Neural cell (in vitro differentiated cells): ENCODE measurements around the gene CSK. TPM values are rescaled to one million over a fixed set of nuclear protein-coding genes. Genes with fewer than 3 reads are reported as not detected.

Experiments used
- H2AFZ ChIP-seq: fragments of 200-600, 300-800 bp; sonication (generic), shearing (Covaris generic); 2 replicates; pipeline ENCODE4 v1.6.0; 2014; ENCODE audit warnings: low read depth, mild to moderate bottlenecking, antibody characterized with exemption, low read length, moderate library complexity
- H3F3A ChIP-seq: fragments of 200-600 bp; shearing (Covaris generic); 2 replicates; pipeline ENCODE4 v1.6.1; 2016; ENCODE audit warnings: mild to moderate bottlenecking, moderate library complexity, mixed read lengths, antibody characterized with exemption, low read length; ENCODE audit not compliant: insufficient read depth, poor library complexity, severe bottlenecking
- H3K27ac ChIP-seq: fragments of 200-600, 300-800 bp; sonication (generic), shearing (Covaris generic); 2 replicates; pipeline ENCODE4 v1.5.1; 2014; ENCODE audit warnings: mild to moderate bottlenecking, low read length, moderate library complexity
- H3K27me3 ChIP-seq: fragments of 300-800, 200-600 bp; sonication (generic), shearing (Covaris generic); 2 replicates; pipeline ENCODE4 v1.6.0; 2014; ENCODE audit warnings: mild to moderate bottlenecking, low read depth, low read length, moderate library complexity; ENCODE audit not compliant: insufficient read depth
- H3K36me3 ChIP-seq: fragments of 300-800, 200-600 bp; sonication (generic), shearing (Covaris generic); 2 replicates; pipeline ENCODE4 v1.5.1; 2014; ENCODE audit warnings: mild to moderate bottlenecking, antibody characterized with exemption, low read length, moderate library complexity; ENCODE audit not compliant: insufficient read depth
- H3K4me2 ChIP-seq: fragments of 300-800, 200-600 bp; sonication (generic), shearing (Covaris generic); 2 replicates; pipeline ENCODE4 v1.6.0; 2014; ENCODE audit warnings: mild to moderate bottlenecking, low read length
- H3K4me3 ChIP-seq: fragments of 300-800, 200-600 bp; sonication (generic), shearing (Covaris generic); 2 replicates; pipeline ENCODE4 v1.5.1; 2014; ENCODE audit warnings: mild to moderate bottlenecking, low read length, moderate library complexity
- H3K79me2 ChIP-seq: fragments of 200-600 bp; shearing (Covaris generic); replicated peaks from 2 replicates; pipeline ENCODE4 v1.6.0; 2014; ENCODE audit warnings: mild to moderate bottlenecking, low read length, moderate library complexity; ENCODE audit not compliant: insufficient read depth
- H3K9ac ChIP-seq: fragments of 300-800, 200-600 bp; sonication (generic), shearing (Covaris generic); 2 replicates; pipeline ENCODE4 v1.6.1; 2016; ENCODE audit warnings: mild to moderate bottlenecking, low read length, mixed read lengths
- H3K9me2 ChIP-seq: fragments of 200-600 bp; shearing (Covaris generic); 2 replicates; pipeline ENCODE4 v1.6.1; 2016; ENCODE audit warnings: mild to moderate bottlenecking, low read length, mixed read lengths; ENCODE audit not compliant: insufficient read depth
- H3K9me3 ChIP-seq: fragments of 200-600, 300-800 bp; sonication (generic), shearing (Covaris generic); 2 replicates; pipeline ENCODE4 v1.6.1; 2016; ENCODE audit warnings: mild to moderate bottlenecking, mixed run types, low read length, moderate library complexity, mixed read lengths
- H4K20me1 ChIP-seq: fragments of 200-600 bp; shearing (Covaris generic); 2 replicates; pipeline ENCODE4 v1.6.1; 2016; ENCODE audit warnings: mild to moderate bottlenecking, mixed run types; ENCODE audit not compliant: insufficient read depth
- EP300 ChIP-seq: fragments of 450-650 bp; conservative IDR thresholded peaks from 2 replicates; pipeline ENCODE4 v1.6.1; 2014; ENCODE audit warnings: antibody characterized with exemption, mild to moderate bottlenecking, moderate library complexity; ENCODE audit not compliant: poor library complexity, severe bottlenecking
- EZH2 ChIP-seq: fragments of 200-600, 300-800 bp; shearing (Covaris generic), sonication (generic); IDR thresholded peaks from 2 replicates; pipeline ENCODE4 v1.6.1; 2014; ENCODE audit warnings: antibody characterized with exemption, low read length, borderline replicate concordance, mild to moderate bottlenecking; ENCODE audit not compliant: insufficient read depth, poor library complexity, severe bottlenecking
- MXI1 ChIP-seq: fragments of 450-650 bp; conservative IDR thresholded peaks from 2 replicates; pipeline ENCODE4 v1.6.1; 2014; ENCODE audit warnings: antibody characterized with exemption, mild to moderate bottlenecking; ENCODE audit not compliant: poor library complexity, severe bottlenecking
- POLR2AphosphoS5 ChIP-seq: IDR thresholded peaks from 2 replicates; pipeline ENCODE4 v1.6.1; 2012
- RAD21 ChIP-seq: fragments of 450-650 bp; conservative IDR thresholded peaks from 2 replicates; pipeline ENCODE4 v1.6.1; 2014; ENCODE audit warnings: antibody characterized with exemption, mild to moderate bottlenecking, moderate library complexity
- REST ChIP-seq: IDR thresholded peaks from 2 replicates; pipeline ENCODE4 v1.6.1; 2012; ENCODE audit warnings: borderline replicate concordance
- SMC3 ChIP-seq: fragments of 450-650 bp; conservative IDR thresholded peaks from 2 replicates; pipeline ENCODE4 v1.6.1; 2014; ENCODE audit warnings: antibody characterized with exemption, mild to moderate bottlenecking, moderate library complexity; ENCODE audit not compliant: poor library complexity
- TAF1 ChIP-seq: IDR thresholded peaks from 2 replicates; pipeline ENCODE4 v1.6.1; 2012; ENCODE audit warnings: low read depth
- polyA plus RNA-seq: library from polyadenylated mRNA; depleted of rRNA; stranded (reverse); fragments of >200 nt; gene quantifications from 2 replicates; pipeline ENCODE4 v1.2.3, GENCODE V29; 2014
- TF ChIP-seq, protein P1 (sequence below): fragments of 450-650 bp; IDR thresholded peaks from 2 replicates; pipeline ENCODE4 v1.5.1; 2014; ENCODE audit warnings: antibody characterized with exemption, mild to moderate bottlenecking, moderate library complexity; ENCODE audit not compliant: poor library complexity, severe bottlenecking

The CSK gene
- polyA plus RNA-seq, 1 donor from 2014 or later: 45.5 TPM

DNA sequence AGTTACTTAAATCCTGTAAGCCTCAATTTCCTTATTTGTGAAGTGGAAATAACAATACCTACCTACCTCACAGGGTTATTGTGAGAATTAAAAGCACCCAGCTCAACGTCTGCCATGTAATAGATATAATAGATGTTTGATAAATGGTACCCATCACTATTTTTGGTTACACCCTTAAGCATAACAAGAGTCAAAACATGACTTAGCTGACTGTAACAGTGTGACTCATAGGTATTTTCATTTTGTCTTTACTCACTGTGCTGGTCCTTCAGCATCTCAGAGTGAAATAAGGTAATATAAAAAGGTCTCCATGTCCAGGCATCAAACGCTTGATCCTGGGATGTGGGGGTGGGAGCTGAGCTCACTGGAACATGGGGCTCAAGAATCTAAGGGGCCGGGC, 47.6 kb downstream of the CSK start:
- Histone ChIP-seq H3K4me2 (no peak overlapping the region), H3K9ac (no peak overlapping the region), H3K9me3 (no peaks in the 10 kb centered on the region), H2AFZ (no peak overlapping the region), H3K4me3 (no peak overlapping the region), H3K9me2 (no peaks in the 10 kb centered on the region), H3K27ac (no peak overlapping the region), H3K27me3 (peaks cover 44% of the 10 kb centered on the region), H3F3A (no peaks in the 10 kb centered on the region), H4K20me1 (no peaks in the 10 kb centered on the region), H3K36me3 (no peaks in the 10 kb centered on the region), H3K79me2 (no peaks in the 10 kb centered on the region)
- no peak for TF ChIP-seq EZH2
- no peak for TF ChIP-seq EP300
- no peak for TF ChIP-seq SMC3
- no peak for TF ChIP-seq POLR2AphosphoS5
- TF ChIP-seq TAF1: no peak
- TF ChIP-seq RAD21: no peak
- TF ChIP-seq MXI1: no peak
- no peak for TF ChIP-seq REST
- TF ChIP-seq, protein P1, sequence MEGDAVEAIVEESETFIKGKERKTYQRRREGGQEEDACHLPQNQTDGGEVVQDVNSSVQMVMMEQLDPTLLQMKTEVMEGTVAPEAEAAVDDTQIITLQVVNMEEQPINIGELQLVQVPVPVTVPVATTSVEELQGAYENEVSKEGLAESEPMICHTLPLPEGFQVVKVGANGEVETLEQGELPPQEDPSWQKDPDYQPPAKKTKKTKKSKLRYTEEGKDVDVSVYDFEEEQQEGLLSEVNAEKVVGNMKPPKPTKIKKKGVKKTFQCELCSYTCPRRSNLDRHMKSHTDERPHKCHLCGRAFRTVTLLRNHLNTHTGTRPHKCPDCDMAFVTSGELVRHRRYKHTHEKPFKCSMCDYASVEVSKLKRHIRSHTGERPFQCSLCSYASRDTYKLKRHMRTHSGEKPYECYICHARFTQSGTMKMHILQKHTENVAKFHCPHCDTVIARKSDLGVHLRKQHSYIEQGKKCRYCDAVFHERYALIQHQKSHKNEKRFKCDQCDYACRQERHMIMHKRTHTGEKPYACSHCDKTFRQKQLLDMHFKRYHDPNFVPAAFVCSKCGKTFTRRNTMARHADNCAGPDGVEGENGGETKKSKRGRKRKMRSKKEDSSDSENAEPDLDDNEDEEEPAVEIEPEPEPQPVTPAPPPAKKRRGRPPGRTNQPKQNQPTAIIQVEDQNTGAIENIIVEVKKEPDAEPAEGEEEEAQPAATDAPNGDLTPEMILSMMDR: no peak

GRCh38 chr15:74829991-74830390, 48.1 kb downstream of the CSK start:
- Histone ChIP-seq H3K27ac (no peak overlapping the region), H3K27me3 (peaks cover 39% of the 10 kb centered on the region), H2AFZ (no peak overlapping the region), H3K9me3 (no peaks in the 10 kb centered on the region), H3K4me2 (no peak overlapping the region), H3K4me3 (no peak overlapping the region), H3K36me3 (no peaks in the 10 kb centered on the region), H4K20me1 (no peaks in the 10 kb centered on the region), H3K9me2 (no peaks in the 10 kb centered on the region), H3K9ac (no peak overlapping the region), H3F3A (no peaks in the 10 kb centered on the region), H3K79me2 (no peaks in the 10 kb centered on the region)
- TF ChIP-seq POLR2AphosphoS5: no peak
- no peak for TF ChIP-seq TAF1
- no peak for TF ChIP-seq SMC3
- no peak for TF ChIP-seq EZH2
- TF ChIP-seq, protein P1: no peak
- TF ChIP-seq MXI1: no peak
- no peak for TF ChIP-seq RAD21
- TF ChIP-seq EP300: no peak
